HepG2 (cell line): ENCODE results near the gene PLAC9. TPM values are rescaled to one million over a fixed set of nuclear protein-coding genes. Genes with fewer than 3 reads are reported as not detected.

Experiments used
- CBX1 ChIP-seq: IDR thresholded peaks from one replicate; pipeline ENCODE4 v1.6.1; 2016; ENCODE audit warnings: antibody characterized with exemption, low read depth
- EEA1 ChIP-seq: sonication (generic); formaldehyde crosslinking; IDR thresholded peaks from 2 replicates; pipeline ENCODE4 v1.5.1; 2020; ENCODE audit warnings: mild to moderate bottlenecking, missing genetic modification reagents, borderline replicate concordance
- FOXC1 ChIP-seq: sonication (generic); formaldehyde crosslinking; IDR thresholded peaks from 2 replicates; pipeline ENCODE4 v1.8.0; 2022; ENCODE audit warnings: mild to moderate bottlenecking, missing genetic modification reagents, borderline replicate concordance
- KDM4B ChIP-seq: sonication (generic); formaldehyde crosslinking; IDR thresholded peaks from 2 replicates; pipeline ENCODE4 v1.4.0; 2020; ENCODE audit warnings: missing genetic modification reagents
- KLF15 ChIP-seq: sonication (generic); formaldehyde crosslinking; IDR thresholded peaks from 2 replicates; pipeline ENCODE4 v1.8.1; 2023; ENCODE audit warnings: borderline replicate concordance, mild to moderate bottlenecking, inconsistent platforms, missing genetic modification reagents, mixed read lengths
- PRDM15 ChIP-seq: sonication (generic); formaldehyde crosslinking; IDR thresholded peaks from 2 replicates; pipeline ENCODE4 v1.4.0; 2020; ENCODE audit warnings: missing genetic modification reagents
- REST ChIP-seq, 2 experiments: IDR thresholded peaks; 2 replicates each; pipeline ENCODE4 v1.6.1; 2011 to 2012; ENCODE audit warnings: low read length in 2 of 2, borderline replicate concordance in 1 of 2, low read depth in 1 of 2, mild to moderate bottlenecking in 1 of 2, moderate library complexity in 1 of 2
- ZNF512B ChIP-seq: sonication (generic); formaldehyde crosslinking; IDR thresholded peaks from 2 replicates; pipeline ENCODE4 v1.5.1; 2020; ENCODE audit warnings: missing genetic modification reagents, mild to moderate bottlenecking, borderline replicate concordance
- ZNF772 ChIP-seq: sonication (generic); formaldehyde crosslinking; IDR thresholded peaks from 2 replicates; pipeline ENCODE4 v1.5.0; 2020; ENCODE audit warnings: mild to moderate bottlenecking, missing genetic modification reagents
- polyA plus RNA-seq, 8 experiments: library from polyadenylated mRNA; depleted of rRNA in 3 of 8; stranded (reverse) in 7 of 8; unstranded in 1 of 8; fragments of >200 nt; fragmentation: Illumina TruSeq in 4 of 8; extraction: Trizol in 4 of 8; gene quantifications; 2 replicates each; pipeline versions ENCODE4 v1.2.1 to v1.2.3, GENCODE V29; 2011 to 2016; ENCODE audit warnings: low read depth in 4 of 8, missing spikeins in 1 of 8, mixed read lengths in 1 of 8; ENCODE audit not compliant: insufficient read depth in 1 of 8
- total RNA-seq, 5 experiments: library from RNA; depleted of rRNA; stranded (reverse); fragments of >200 nt; fragmentation: Illumina TruSeq; extraction: Trizol; gene quantifications; 2 replicates each; pipeline ENCODE4 v1.2.3, GENCODE V29; 2016; ENCODE audit warnings: low read depth in 1 of 5

The PLAC9 gene
- total and polyA plus RNA-seq, 2 of the 13 experiments (the other 11 are each of a cell fraction or from before 2014, with no cell fraction given): not detected

- TF ChIP-seq ZNF512B: no peak
- no peak for TF ChIP-seq EEA1 (CRISPR knock-in tag)
- no peak for TF ChIP-seq CBX1
- TF ChIP-seq PRDM15 (CRISPR knock-in tag): no peak
- TF ChIP-seq REST (IDR thresholded peaks at IDR 0.05; ENCODE audit: borderline replicate concordance in 1 of 2, low read depth in 1 of 2, low read length in 2 of 2): no peak
- TF ChIP-seq FOXC1 (CRISPR knock-in tag): no peak
- no peak for TF ChIP-seq KDM4B (CRISPR knock-in tag)
- no peak for TF ChIP-seq ZNF772
- no peak for TF ChIP-seq KLF15 (CRISPR knock-in tag)
- TF ChIP-seq, all 625 proteins: peak for 0
Observed at GRCh38 chr10:80155696-80156215, 23.2 kb downstream of the PLAC9 start (continued).
